ENCODE results near the gene TRMU.

GRCh38 chr22:46394622-46395021, 59.1 kb downstream of the TRMU start:
- TF ChIP-seq RAD21 (IDR thresholded peaks at IDR 0.05; ENCODE audit: low read depth): no peak
- no peak for TF ChIP-seq MAX (IDR thresholded peaks at IDR 0.05)
- no peak for TF ChIP-seq USF1 (IDR thresholded peaks at IDR 0.05)
- TF ChIP-seq EGR1 (IDR thresholded peaks at IDR 0.05): no peak
- no peak for TF ChIP-seq TCF12 (IDR thresholded peaks at IDR 0.05; ENCODE audit: low read depth)
- TF ChIP-seq TAF1 (IDR thresholded peaks at IDR 0.05; ENCODE audit: low read depth): no peak
- no peak for TF ChIP-seq ZBTB7A (IDR thresholded peaks at IDR 0.05; ENCODE audit: low read depth)
- TF ChIP-seq YY1 (IDR thresholded peaks at IDR 0.05; ENCODE audit: low read depth): no peak
- no peak for TF ChIP-seq CREB1 (IDR thresholded peaks at IDR 0.05; ENCODE audit: low read depth)
- TF ChIP-seq EP300 (IDR thresholded peaks at IDR 0.05; ENCODE audit: borderline replicate concordance): no peak

All from Ishikawa (cell line).